ENCODE results near the gene TNIP2.
"Not testable (repeated sequence)": the region's sequence is repeated elsewhere in the genome, so short reads cannot be mapped to it uniquely, and the experiment has no call there.

The TNIP2 gene

DNA sequence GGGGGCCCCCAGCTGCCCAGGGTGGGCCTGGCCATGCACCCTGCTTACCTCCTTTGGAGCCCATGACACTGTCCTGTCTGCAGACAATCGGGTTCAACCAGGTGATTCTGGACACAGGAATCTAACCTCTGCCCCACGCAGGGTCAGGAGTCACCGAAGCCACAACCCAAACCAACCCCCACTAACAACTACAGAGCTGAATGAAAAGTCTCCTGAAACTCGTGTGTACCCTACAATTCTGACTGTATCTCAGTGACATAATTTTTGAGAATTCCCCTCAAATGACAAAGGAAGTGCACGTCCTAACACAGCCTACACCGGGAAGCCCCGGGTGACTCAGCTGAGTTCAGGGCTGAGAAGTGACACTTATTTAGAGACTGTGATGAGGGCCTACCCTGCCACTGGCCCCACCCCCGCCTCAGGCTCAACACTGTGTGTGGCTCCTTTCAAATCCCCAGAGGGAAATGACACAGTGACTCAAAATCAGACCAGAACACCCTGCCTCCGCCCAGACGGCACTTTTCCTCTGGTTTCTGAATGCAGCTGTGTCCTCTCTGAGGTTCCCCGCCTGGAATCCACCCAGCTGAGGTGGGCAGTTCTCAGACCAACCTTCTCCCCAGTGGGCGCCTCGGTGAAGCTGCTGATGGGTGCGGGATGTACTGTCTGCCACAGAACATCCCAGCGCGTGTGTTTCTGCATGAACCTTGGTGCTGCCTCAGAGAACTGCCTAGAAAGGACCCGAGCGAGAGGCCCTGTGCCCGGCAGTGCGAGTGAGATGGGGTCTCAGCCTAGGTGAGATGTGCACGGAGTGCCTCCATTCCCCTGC is 9.9 kb downstream of the TNIP2 start:
- in situ Hi-C loops (cut with MboI; ENCODE audit: low sequenced_read_pairs): no loop called here

DNA sequence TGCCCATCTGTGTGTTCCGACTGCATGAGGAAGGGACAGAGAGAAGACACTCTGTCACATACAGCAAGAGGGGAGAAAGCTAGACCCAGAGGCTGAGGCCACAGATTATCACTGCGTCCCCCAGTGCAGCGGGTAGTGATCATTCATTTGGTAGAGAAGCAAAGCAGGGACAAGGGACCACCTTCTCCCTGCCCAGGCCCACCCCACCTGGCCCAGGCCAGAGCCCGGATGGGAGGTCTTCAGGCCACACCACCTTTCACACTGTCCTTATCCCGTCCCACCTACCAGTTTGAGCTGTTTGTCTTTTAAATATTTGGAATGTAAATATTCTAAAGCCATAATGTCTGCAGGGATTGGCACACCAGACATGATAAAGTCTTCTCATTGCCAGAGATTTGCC is 10.6 kb downstream of the TNIP2 start:
- in situ Hi-C loops (cut with MboI; ENCODE audit: low sequenced_read_pairs): no loop called here

DNA sequence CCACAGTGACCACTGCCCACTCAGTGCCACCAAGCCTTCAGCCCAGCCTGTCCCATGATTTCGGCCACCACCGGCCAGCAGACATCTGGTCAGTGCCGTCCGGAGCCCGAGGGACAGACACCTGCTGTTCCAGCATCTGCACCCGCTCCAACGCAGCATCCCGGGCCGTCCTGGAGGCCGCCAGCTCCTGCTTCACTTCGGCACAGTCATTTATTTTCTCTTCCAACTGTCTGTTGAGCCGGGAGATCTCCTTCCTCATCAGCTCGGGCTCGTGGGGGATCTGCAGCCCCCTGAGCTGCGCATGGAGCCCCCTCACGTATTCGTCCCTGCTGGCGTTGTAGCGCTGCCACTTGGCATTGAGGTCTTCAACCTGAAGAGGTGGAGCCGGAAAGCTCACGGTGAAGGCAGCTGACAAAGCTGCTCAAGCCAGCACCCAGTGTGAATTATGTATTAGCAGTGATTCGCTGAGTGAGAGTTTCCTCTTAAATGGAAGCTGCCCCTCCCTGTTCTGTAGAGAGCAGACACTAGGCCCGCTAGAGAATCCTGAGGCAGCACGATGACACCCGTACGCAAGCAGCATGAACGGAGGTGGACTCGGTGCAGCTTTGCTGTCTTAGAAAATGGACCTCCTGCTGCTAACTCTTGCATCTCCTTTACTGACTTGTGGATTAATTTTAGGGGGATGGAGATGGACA is 11.4 kb downstream of the TNIP2 start:
- in situ Hi-C loops (cut with MboI; ENCODE audit: low sequenced_read_pairs): no loop called here

DNA sequence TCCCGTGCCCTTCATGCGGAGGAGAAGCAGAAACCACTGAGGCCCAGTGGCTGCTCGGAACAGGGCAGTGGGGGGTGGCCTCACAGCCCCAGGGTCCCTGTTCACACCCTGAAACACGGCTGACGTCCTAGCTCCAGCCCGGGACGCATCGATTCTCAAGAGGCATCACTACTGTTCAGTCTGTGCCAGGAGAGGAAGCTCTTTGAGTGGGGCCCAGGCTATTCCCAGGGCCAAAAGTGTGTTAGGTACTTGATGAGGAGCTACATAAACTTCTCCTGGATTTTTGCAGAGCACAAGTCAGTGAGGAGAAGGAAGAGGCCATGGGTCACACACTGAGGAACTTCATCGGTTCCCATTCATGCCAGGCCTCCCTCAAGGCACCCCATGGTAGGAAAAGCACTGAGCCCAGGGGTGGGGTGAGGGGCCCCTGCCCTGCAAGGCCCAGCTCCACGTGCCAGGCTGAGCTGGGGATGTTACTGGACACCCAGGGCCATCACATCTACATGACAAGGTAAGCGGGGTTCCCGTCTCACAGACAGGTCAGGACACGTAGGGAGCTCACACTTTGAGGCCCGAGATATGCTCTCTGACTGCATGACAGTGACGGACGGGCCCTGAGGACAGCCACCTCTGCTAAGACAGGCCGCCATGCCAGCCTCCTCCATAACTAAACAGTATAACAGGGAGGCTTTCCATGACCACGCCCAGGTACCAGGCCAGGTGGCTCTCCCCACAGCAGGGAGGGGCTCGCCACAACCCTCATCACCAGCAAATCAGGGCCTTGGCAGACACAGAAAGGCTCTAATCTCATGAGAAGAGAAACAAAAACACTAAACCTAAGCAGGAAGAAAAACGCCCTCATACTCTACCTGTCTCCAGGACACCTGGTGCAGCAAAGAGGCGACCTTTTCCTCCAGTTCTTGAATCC is 12.4 kb downstream of the TNIP2 start:
- in situ Hi-C loops (cut with MboI; ENCODE audit: low sequenced_read_pairs): no loop called here

DNA sequence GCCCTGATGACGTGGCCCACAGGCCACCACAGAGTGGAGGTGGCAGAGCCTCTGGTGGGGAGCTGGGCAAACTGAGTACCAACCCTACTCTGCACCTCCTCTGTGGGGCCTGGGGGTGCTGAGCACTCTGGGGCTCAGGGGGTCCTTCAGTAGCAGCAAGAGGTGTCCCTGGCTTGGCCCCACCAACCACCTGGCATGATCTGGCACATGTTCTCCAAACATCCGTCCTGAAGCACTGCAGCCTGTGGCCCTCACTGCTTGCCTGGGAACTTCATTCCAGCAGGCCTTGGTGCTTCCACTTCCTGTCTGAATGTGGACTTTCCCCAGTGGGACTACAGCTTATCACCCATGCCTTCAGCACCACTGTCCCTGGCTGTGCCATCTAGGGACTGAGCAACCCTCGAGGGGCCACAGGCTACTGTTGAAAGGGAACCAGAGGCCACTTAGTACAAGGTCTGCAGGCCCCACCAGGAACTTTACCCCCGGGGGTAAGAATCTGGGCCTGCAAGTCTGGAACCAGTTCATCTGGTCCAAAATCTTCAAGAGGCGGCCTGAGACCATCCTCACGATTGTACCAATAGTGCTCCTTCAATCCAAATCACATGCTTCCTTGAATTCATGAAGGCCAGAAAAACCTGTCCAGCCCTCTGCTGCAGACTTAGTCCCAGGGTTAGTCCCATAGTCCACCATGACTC is 13.2 kb downstream of the TNIP2 start:
- in situ Hi-C loops (cut with MboI; ENCODE audit: low sequenced_read_pairs): no loop called here

DNA sequence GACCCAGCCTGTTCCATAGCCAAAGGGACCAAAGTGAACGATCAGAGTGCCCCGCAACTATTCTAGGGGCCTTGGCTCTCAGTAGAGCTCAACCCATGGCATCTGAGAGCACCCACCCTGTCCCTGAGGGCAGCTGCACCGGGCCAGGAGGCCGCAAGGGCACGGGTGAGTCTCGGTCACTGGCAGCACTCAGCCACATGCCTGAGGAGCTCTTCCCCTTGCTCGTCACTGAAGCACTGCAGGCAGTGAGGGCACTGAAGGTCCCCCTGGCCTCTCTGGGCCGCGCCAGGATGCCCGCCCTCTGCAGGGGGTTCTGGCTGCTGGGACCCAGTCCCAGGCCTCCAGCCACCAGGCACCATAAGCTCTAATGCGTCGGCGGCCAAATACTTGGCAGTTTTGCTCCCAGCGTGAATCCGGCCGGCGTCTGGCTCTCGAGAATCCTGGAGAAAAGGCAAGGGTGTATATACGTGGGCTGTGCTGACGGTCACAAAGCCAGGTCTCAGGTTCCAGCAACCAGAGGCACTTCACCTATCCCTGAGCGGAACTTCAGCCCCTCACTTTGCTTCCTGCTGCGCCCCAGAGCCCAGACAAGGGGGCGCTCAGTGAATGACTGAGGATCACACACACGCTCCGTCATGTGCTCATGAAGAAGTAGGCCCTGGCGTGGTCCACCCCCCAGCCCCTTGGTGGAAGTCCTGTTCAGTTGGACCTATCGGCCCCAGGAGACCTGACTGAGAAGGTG is 13.9 kb downstream of the TNIP2 start:
- in situ Hi-C loops (cut with MboI; ENCODE audit: low sequenced_read_pairs): no loop called here

DNA sequence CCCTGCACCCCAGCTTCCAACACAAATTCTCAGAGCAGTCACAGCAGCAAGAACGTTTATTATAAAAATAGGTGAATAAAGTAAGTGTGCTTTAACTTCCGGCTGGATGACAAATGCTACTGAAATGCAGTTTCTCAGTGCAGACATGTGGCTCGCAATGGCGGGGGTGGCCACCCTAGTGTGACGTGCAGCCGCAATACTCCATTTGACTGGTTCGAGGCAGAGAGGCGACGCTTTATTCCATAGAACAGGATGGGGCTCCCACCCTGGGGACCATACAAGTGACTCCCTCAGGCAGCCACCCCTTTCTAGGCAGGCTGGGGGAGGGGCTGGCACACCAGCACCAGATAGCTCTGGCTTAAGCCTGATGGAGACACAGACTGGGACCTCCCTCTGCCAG is 14.5 kb downstream of the TNIP2 start:
- in situ Hi-C loops (cut with MboI; ENCODE audit: low sequenced_read_pairs): no loop called here

DNA sequence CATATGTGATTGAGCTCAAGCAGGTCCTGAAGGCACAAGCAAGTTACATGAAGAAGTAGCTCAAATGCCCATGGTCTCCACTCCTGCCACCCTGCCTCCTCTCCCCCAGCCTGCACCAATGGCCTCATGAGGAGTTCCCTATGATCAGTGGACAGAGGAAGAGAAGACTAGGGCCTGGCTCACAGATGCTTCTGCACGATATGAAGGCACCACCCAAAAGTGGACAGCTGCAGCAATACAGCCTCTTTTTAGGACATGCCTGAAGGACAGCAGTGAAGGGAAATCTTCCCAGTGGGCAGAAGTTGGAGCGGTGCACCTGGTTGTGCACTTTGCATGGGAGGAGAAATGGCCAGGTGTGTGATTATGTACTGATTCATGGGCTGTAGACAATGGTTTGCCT is 17.8 kb downstream of the TNIP2 start:
- in situ Hi-C loops (cut with MboI; ENCODE audit: low sequenced_read_pairs): not testable (repeated sequence)

DNA sequence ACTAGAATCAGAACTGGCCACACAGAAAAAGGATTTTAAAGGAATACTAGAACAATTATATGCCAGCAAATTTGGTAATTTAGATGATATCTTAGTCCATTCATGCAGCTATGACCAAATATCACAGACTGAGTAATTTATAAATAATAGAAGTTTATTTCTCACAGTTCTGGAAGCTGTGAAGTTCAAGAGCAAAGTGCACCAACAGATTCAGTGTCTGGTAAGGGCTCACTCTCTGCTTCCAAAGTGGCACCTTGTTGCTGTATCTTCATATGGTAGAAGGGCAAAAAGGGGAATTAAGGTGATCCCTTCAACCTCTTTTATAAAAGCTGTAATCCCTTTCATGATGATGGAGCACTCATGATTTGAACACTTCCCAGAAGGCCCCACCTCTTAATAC is 20.3 kb downstream of the TNIP2 start:
- in situ Hi-C loops (cut with MboI; ENCODE audit: low sequenced_read_pairs): no loop called here

DNA sequence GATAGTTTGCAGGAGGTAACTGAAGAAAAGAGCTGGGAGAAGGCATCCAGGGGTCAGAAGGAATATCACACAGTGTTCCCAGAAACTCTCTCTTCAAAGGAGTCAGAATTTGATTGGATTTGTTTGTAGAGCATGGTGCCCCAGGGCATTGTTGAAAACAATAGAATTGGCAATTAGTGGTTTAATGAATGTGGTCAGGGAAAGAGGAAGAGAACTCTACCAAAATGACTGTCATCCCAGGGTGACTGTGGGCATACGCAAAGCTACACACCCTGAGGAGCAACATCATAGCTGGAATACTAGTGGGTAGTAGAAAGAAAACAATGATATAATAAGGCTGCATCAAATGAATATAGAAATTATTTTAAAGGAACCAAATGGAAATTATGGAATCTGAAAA is 21.5 kb downstream of the TNIP2 start:
- in situ Hi-C loops (cut with MboI; ENCODE audit: low sequenced_read_pairs): no loop called here

DNA sequence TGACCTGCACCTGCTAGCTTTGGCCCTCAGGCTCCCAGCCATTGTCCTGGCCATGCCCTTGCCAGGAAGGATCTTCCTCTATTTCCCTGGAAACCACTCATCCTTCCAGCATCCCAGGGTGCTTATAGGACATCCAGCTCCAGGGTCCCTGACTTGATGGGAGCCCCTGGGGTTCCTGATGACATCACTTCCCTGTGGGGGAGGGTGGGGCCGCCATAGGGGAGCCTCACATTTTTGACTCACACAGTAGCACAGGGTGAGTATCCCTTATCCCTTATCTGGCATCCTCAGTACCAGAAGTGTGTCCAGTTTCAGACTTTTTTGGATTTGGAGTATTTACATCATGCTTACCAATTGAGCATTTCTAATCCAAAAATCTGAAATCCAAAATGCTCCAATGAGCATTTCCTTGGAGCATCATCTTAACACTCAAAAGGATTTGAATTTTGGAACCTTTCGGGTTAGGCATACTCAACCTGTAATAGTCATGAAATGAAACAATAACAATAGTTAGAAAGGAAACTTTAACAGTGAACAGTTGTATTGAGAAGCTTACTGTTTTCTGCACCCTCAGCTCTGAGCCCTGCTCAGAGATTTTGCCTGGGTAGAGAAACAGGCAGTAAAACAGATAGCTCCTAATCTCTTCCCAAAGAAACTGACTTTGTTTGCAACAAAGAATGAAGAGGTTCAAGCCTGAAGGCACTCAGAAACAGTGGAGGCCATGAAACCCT is 22.1 kb downstream of the TNIP2 start:
- in situ Hi-C loops (cut with MboI; ENCODE audit: low sequenced_read_pairs): no loop called here

DNA sequence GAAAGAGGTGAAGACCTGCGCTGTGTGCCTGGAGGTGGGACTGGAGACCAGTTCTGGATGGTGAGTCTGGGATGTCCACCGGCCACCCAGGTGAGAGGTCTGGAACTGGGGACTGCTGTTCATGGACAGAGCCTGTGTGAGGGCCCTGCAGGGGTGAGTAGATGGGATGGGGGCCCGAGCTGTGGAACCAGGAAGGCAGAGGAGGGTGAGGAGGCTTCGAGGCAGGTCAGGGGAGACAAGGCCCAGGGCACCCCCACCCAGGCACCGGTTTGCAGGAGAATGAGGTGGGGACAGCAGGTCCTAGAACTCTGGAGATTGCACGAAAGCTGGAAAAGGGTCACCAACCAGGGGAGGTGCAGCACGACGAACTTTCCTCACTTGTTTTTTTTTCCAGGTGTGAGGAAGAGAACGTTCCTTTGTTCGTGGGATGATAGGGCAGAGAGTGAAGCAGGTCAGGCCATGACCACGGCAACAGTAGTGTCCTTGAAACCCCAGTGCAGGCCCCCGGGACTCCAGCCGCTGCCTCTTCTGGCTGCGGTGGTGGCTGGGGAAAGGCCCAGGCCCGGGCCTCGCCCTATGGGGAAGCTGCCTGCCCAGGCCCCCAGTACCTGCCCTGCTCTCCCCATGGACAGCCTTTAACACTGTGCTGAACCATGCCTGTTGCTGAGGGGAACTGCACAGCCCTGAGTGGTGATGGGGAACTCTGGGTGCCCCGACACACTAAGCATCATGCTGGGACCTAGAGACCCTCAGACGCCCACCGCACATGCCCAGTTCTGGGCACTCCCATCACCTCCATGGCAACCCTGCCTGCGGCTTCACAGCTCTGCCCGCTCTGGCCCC is 22.9 kb downstream of the TNIP2 start:
- in situ Hi-C loops (cut with MboI; ENCODE audit: low sequenced_read_pairs): no loop called here

DNA sequence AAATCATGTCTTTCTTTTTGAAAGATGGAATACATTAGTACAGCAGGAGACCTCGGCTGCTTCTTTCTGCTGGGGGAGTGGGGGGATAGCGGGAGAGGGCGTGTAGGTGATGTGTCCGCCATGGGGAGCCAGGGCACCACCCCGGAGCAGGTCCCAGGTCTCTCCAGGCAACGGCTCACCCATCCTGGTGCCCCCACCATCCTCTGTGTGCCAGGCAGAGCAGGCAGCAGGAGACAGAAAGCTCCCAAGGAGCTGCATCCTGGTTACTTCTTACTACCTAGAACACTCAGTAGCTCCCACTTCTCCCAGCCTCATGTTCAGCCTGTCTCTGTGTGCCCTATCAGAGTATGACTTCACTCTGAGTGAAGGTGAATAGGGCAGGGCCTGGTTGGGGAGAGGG is 23.6 kb downstream of the TNIP2 start:
- in situ Hi-C loops (cut with MboI; ENCODE audit: low sequenced_read_pairs): no loop called here

DNA sequence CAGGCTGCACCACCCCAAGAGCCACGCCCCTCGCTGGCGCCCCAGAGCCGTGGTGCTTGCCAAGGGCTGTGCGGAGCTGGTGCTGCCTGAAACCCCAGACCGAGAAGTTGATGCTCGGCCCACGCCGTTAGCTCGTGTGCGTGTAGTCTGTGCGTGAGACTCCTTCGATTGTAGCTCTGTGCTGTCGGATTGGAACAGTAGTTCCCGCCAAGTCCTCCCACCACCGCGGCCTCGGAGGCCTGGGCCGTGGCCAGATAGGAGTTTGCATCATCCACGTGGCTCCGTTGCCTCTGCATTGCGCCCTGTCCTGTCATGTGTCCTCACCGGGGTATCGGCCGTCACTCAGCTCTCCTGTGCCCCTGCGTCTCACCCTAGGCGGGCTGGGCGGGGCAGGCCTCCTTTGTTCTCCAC is 24.2 kb downstream of the TNIP2 start:
- in situ Hi-C loops (cut with MboI; ENCODE audit: low sequenced_read_pairs): no loop called here

DNA sequence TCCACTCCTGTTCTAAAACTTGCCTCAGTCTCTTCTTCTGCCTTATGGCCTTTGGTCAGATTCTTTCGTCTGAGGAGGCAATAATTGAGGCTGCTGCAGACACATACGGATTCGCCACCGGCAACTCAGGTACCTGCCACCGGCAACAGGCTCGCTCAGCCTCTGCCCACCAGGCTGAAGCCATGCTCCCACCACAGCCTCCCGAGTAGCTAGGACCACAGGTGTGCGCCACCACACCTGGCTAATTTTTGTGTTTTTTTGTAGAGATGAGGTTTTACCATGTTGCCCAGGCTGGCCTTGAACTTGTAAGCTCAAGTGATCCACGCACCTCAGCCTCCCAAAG is 26.6 kb downstream of the TNIP2 start:
- in situ Hi-C loops (cut with MboI; ENCODE audit: low sequenced_read_pairs): no loop called here

DNA sequence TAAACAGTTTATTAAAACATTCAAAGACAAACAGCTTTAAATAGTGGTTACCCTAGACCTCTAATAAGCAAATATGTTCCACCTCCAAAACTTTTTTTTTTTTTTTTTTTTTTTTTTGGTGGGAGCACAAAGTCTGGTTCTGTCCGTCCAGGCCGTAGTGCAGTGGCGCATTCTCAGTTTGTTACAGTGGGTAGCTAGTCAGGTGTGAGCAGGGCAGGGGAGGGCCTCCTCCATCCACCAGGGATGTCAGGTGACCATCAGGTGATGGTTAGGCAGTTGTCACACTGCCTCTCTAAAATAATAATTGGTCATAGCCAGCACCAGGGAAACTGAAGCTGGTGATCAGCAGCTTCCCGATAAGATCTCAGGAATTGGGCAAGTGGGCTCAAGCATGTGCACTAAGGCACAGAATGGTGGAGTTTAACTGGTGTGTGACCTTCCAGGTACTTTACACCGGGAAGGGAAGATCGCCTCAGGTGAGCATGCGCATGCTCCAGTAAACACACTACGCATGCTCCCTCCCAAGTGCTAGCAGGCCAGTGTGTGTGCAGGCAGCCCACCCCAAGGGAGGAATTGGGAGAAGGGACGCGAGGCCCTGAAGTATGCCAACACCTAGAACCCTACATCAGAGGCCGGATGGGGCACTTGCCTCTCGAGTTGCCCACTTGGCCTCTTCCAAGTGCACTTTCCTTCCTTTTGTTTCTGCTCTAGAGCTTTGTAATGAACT is 27.2 kb downstream of the TNIP2 start:
- in situ Hi-C loops (cut with MboI; ENCODE audit: low sequenced_read_pairs): no loop called here

DNA sequence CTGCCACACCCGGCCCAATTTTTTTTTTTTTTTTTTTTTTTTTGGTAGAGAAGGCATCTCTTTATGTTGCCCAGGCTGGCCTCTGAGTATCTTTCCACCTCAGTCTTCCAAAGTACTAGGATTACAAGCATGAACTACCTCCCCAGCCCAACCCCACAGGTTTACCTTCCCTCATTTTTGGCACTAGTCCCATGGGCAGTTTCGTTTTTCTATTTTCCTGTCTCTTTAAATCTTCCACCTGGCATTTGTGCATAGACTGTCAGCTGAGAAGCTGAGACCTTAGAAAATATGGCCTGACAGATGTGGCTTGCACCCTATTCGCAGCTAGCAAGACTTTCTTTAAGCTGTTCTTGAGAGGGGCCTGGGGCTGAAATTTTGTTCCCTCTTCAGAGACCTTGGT is 27.9 kb downstream of the TNIP2 start:
- in situ Hi-C loops (cut with MboI; ENCODE audit: low sequenced_read_pairs): no loop called here

DNA sequence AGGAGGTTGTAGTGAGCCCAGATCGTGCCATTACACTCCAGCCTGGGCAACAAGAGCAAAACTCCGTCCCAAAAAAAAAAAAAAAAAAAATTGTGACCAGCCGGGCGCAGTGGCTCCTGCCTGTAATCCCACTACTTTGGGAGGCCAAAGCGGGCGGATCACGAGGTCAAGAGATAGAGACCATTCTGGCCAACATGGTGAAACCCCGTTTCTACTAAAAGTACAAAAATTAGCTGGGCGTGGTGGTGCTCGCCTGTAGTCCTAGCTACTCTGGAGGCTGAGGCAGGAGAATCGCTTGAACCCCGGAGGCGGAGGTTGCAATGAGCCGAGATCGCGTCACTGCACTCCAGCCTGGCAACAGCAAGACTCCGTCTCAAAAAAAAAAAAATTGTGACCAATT is 29.3 kb downstream of the TNIP2 start:
- in situ Hi-C loops (cut with MboI; ENCODE audit: low sequenced_read_pairs): not testable (repeated sequence)
